NB4 (cell line): ENCODE data around the gene CD46.

Experiments
- CTCF ChIP-seq: IDR thresholded peaks from one replicate; pipeline ENCODE4 v1.5.1; 2012; ENCODE audit warnings: low read depth, low read length
- MAX ChIP-seq: IDR thresholded peaks from 2 replicates; pipeline ENCODE4 v1.6.1; 2011; ENCODE audit warnings: low read depth, low read length
- MYC ChIP-seq: IDR thresholded peaks from 2 replicates; pipeline ENCODE4 v1.6.1; 2011; ENCODE audit warnings: low read depth, low read length
- POLR2A ChIP-seq: IDR thresholded peaks from 2 replicates; pipeline ENCODE4 v1.6.1; 2011; ENCODE audit warnings: mild to moderate bottlenecking; ENCODE audit not compliant: insufficient read length; ENCODE audit errors: extremely low read depth

GRCh38 chr1:207828046-207828445 is 76.2 kb downstream of the CD46 start:
- TF ChIP-seq CTCF (no peak), POLR2A (no peak), MAX (no peak), MYC (no peak)
